Fibroblast of gingiva (primary cell): ENCODE results near the gene LMTK2.

Experiments used
- DNase-seq: peaks from one replicate; pipeline ENCODE4 v3.0.0-alpha.2; 2011; ENCODE audit warnings: low read depth

Gene LMTK2

DNA sequence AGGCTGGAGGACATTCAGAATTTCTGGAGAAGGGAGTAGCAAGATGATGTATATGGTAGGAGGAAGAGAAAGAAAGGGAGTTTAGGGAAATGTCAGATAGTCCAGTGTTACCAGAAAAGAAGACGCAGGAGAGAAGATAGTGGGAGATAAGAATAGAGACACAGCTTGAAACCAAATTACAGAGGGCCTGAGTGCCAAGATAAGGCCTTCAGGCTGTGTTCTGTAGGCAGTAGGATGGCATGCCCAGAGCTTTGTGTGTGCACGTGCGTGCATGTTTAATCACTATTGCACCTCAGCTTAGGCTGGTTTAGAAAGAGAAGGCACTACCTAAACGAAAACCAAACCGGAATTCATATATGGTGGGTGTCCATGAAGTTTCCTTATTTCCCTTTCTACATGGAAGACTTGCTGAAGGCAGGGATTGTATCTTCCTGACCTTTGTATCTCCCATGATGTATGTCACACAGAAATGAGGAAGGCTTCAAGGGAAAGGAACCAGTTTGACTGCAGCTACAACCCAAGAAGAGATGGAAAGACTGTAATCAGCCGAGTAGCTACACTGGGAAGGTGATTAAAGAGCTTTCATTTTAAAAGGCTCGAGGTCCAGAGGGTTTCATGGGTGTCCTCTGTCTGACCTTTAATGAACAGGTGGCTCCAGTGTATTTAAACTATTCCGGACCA, 68.7 kb downstream of the LMTK2 start:
- DNase-seq: no peak

DNA sequence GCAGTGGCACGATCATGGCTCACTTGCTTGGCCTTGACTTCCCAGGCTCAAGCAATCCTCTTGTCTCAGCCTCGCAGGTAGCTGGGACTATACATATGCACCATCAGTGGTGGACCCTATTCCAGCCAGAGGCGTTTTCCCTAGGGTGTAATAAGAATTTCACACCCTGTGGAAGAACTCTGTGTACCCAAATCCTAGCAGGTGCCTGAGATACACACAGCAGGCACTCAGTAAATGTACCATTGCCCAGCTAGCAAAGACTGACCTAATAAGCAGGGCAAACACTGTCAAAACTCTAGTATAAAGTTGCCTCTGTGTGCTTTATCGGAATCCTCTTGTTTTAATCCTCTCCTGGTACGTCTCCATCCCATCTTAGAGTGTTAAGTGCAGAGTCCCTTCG, 70.9 kb downstream of the LMTK2 start:
- DNase-seq: no peak

DNA sequence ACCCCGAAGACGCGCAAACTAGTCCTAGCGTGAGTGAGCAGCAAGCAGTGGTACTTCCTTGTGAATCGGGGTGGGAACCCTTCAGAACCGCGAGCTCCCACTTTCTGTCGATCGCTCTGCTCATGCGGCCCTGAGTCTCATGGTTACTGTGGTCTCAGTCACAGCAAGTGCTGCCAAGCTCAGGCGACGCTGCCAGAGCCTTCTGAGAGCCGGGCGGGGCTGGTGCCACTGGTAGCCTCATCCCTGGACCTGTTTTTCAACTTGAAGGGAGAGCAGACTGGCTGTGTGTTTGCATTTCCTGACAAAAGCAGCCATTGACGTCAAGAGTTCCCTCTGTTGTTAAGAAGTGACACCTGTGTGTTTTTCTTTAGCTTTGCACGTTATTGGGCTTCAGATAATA, 71.7 kb downstream of the LMTK2 start:
- no peak for DNase-seq

DNA sequence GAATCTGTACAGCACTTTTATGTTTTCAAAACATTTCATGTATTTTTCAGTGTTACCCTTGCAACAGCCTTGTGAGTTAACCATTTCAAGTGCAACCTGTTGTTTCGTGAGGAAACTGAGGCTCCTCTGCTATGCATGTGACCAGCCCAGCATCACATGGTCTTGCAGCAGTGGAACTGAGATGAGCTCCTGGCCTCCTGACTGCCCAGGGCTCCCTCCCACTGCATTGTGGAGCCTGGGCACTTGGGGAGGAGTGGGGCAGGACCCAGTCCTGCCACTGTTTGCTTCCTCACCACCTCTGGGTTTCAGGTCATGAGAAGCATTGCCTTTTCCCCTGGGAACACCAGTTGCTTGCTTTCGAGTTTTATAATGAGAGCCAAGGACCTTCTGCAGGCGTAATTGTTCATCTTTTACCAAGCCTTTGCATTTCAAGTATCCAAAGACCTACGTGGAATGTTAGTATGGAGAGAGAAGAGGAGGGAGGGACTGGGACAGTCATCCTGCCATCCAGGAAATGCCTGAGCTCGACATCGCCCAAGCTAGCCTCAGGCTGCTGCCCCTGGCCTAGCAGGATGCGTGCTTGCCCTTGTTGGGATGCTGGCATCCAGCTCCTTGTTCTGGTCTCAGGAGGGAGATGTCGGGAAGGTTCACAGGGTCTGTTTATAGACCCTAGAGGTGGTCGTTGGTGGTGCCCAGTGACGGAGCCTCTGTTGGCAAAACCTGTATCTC, 72.3 kb downstream of the LMTK2 start:
- no peak for DNase-seq

DNA sequence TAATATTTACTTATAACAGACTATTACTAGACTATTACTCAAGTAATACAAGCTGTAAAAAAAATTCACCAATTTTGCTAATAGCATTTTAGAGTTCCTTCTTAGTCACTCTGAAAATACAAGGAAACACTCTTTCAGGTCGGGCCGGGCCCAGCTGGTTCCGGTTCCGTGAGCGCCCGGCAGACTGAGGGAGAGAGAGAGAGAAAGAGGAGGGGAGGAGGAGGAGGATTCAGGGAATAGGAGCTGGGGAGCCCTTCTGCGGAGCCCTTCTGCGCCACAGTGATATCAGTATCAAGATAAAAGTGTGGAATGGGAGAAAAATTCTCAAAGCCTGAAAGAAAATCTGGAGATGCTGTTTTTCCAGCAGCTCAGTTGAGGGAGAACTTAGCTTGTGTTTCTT, 74.1 kb downstream of the LMTK2 start:
- DNase-seq: no peak

DNA sequence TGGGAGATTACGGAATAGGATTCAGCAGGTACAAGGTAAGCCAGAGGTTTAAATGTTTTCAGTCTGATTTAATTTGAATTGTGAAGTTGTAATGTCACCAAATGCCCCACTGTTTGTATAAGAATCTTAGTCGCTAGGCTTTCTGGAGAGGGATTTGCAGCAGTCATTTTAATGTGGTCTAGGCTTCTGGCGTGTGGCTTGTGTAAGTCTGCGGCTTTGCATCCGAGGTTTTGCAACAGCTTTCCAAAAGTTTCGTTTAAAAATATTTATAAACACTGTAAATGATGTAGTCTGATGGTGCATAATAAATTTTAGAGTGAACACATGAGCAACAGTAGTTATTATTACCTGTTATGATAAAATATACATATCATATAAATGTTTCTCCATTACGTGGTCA, 78.4 kb downstream of the LMTK2 start:
- DNase-seq: no peak

DNA sequence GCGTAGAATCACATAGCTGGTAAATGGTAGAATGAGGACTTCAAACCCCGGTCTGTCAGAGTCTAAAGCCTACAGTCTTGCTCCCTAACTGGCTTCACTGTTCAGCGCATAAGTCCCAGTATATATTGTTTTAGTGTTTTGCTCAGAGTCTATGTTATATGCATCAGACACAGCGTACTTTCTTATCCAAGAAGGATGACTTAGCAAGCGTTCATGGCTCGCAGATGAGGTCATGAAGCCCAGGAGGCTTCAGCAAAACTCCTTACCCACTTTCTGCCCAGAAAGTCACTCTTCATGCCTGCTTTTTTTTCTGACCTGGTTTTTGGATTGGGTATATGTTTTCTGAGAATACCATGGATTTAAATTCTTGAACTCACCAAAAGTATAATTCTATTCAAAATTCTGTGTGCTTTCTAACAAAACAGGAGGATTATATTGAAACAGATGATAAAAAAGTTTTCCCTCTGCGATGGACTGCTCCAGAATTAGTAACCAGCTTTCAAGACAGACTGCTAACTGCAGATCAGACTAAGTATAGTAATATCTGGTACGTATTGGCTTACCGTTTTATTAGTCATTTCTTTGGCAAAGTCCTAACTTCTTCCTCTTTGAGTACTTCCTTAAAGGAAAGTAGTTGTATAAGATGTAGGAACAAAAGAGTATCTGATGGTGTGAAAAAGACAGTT, 79.9 kb downstream of the LMTK2 start:
- peak; percentile 32 for DNase-seq

DNA sequence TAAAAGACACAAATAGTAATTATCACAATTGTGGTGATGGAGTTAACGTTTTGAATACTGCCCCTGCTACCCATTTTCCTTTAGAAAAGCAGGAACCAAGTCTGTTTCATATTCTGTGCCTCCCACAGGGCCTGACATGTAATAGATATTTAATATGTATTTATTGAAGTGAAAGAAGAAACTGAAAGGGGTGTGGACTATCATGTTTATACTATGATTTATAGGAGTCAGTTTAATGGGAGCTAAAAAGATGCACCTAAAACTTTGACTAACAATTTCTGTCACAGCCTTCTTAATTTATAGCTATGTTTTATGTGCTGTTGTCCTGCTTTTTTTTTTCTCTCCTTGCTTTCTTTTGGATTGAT, 80.5 kb downstream of the LMTK2 start:
- no peak for DNase-seq

DNA sequence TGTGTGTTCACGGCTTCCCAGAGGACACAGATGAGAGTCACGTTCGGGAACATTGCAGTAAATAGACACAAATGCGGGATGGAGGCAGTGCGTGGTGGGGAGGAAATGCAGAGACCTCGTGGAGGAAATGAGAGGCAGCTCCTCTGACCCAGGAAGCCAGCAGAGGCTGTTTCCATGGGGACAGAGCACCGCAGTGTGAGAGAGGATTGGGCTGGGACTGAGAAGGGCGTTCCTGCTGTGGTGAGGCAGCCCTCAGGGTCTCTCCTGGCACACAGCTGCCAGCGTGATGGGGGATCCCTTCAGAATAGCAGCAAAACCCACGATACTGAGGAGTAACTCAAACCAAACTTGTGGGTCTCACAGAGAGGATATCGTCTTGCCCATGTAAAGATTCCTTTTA, 82.9 kb downstream of the LMTK2 start:
- no peak for DNase-seq

DNA sequence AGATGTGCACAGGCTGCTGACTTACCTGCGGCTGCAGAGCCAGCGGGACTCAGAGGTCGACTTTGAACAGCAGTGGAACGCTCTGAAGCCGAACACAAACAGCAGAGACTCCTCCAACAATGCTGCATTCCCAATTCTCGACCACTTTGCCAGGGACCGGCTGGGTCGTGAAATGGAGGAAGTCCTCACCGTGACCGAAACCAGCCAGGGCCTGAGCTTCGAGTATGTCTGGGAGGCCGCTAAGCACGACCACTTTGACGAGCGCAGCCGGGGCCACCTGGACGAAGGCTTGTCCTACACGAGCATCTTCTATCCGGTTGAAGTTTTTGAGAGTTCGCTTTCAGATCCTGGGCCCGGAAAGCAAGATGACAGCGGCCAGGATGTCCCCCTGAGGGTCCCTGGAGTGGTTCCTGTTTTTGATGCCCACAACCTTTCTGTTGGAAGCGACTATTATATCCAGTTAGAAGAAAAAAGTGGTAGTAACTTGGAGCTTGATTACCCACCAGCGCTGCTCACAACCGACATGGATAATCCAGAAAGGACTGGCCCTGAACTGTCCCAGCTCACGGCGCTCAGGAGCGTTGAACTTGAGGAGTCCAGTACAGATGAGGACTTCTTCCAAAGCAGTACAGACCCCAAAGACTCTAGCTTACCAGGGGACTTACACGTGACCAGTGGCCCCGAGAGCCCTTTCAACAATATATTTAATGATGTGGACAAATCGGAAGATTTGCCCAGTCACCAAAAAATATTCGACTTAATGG, 85.2 kb downstream of the LMTK2 start:
- DNase-seq: no peak

DNA sequence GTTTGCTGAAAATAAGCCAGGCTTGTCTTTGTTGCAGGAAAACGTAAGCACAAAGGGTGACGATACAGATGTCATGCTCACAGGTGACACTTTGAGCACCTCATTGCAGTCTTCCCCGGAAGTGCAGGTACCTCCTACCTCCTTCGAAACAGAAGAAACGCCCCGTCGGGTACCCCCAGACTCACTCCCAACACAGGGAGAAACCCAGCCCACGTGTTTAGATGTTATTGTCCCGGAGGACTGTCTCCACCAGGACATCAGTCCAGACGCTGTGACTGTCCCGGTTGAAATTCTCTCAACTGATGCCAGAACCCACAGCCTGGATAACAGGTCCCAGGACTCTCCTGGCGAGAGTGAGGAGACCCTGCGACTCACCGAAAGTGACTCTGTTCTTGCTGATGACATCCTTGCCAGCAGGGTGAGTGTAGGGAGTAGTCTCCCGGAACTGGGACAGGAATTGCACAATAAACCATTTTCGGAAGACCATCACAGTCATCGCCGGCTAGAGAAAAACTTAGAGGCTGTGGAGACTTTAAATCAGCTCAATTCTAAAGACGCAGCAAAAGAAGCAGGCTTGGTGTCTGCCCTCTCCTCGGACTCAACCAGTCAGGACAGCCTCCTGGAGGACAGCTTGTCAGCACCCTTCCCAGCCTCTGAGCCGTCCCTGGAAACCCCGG, 86.3 kb downstream of the LMTK2 start:
- DNase-seq: no peak

DNA sequence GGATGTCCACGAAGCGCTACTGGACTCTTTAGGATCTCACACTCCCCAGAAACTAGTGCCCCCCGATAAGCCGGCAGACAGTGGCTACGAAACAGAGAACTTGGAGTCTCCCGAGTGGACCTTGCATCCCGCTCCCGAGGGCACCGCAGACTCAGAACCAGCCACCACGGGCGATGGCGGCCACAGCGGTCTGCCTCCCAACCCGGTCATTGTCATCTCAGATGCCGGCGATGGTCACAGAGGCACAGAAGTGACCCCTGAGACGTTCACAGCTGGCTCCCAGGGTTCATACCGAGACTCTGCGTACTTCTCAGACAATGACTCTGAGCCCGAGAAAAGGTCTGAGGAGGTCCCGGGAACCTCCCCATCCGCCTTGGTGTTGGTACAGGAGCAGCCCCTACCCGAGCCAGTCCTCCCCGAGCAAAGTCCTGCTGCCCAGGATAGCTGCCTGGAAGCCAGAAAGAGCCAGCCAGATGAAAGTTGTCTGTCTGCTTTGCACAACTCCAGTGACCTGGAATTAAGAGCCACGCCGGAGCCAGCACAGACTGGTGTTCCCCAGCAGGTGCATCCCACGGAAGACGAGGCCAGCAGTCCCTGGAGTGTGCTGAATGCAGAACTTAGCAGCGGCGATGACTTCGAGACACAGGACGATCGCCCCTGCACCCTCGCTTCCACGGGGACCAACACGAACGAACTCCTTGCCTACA, 87.0 kb downstream of the LMTK2 start:
- no peak for DNase-seq

DNA sequence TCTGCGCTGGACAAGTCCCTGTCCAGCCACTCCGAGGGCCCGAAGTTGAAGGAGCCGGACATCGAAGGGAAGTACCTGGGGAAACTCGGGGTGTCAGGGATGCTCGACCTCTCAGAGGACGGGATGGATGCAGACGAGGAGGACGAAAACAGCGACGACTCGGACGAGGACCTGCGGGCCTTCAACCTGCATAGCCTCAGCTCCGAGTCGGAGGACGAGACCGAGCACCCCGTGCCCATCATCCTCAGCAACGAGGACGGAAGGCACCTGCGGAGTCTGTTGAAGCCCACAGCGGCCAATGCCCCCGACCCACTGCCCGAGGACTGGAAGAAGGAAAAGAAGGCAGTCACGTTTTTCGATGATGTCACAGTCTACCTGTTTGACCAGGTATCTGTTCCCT, 87.5 kb downstream of the LMTK2 start:
- no peak for DNase-seq

DNA sequence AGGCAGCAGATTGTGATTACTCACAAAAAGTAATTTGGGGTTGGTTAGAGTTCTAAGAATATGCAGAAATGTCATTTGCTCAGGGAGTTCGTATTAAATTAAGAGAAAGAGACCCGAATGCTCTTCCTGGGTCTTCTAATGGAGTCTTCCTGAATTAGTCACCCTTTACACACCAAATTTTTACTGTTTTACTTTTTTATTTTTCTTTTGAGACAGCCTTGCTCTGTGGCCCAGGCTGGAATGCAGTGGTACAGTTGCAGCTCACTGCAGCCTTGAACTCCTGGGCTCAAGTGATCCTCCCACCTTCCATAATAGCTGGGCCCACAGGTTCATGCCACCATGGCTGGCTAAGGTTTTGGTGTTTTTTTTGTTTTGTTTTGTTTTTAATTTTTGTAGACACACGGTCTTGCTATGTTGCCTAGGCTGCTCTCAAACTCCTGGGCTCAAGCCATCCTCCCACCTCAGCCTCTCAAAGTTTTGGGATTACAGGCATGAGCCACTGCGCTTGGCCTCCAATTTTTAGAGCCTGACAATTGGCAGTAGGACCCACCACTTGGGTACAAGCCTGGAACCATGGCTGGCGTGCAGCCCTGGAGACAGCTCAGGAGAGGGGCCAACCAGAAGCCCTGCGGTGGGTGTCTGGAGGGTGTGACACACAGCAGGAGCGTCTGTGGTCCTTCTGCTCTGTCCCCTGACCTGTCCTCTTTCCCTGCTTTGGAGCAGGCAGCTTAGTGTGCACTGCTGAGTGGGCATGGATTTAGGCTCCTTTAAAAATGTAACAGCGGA, 88.2 kb downstream of the LMTK2 start:
- no peak for DNase-seq

DNA sequence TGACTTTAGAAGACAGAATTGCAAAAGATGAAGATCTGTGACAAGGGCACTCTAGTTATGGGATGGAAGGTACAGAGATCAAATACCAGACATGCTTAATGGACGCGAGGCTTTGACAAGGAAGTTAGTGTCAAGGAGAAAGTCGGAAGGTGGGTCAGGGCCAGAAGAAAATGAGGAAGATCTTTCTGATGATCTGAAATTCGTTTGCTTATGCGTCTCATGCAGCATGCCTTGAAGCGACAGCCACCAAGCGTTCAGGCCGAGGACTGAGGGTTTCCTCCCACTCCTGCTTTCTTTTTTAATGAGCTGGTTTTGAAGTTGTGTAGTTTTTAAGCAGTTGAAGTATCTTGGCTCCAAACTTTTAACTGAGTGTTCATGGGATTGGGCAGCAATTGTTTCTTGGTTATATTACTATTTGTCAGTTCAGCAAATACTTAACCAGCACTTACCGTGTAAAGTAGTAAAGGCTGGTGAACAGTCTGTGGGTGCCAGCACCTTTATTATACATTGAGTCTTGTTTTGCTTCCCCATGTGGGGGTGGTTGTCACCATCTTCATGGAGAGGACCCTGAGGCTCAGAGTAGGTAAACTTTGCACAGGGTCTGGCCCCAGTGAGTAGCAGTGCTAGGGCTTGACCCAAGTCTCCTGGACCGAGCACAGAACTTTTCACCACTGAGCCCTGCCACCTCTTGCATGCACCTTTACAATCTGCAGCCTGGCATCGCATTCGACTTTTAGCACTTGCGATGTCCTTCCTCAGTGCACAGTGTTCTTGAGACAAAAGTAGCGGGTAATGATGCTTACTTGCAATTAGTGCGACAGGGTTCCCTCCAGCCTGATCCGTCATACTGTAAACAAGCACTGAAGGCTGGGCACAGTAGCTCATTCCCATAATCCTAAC, 90.3 kb downstream of the LMTK2 start:
- DNase-seq: no peak

DNA sequence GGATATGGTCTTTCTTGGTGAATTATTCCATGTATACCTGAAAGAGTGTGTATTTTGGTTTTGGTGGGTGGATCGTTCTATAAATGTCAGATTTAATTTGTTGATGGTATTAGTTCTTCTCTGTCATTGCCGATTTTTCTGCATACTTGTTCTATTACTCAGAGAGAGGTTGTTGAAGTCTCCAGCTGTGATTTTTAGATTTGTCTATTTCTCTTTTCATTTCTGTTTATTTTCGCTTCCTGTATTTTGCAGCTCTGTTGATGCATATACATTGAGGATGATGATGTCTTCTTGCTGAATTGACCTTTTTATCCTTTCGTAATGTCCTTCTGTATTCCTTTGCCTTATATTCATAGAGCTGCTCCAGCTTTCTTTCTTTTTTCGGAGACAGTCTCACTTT, 92.5 kb downstream of the LMTK2 start:
- no peak for DNase-seq

DNA sequence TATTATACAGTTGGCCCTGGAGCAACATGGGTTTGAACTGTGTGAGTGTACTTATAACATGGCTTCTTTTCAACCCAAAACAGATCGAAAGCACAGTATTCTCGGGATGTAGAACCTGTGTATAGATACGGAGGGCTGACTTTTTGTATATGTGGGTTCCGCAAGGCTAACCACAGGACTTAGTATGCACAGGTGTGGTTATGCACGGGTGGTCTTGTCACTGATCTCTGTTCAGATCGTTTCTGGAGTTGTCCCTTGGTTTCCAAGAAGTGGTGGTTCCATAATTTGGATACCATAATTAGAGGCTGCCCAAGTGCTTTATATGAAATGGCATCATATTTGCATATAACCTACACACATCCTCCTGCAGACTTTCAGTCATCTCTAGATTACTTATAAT, 93.7 kb downstream of the LMTK2 start:
- no peak for DNase-seq

DNA sequence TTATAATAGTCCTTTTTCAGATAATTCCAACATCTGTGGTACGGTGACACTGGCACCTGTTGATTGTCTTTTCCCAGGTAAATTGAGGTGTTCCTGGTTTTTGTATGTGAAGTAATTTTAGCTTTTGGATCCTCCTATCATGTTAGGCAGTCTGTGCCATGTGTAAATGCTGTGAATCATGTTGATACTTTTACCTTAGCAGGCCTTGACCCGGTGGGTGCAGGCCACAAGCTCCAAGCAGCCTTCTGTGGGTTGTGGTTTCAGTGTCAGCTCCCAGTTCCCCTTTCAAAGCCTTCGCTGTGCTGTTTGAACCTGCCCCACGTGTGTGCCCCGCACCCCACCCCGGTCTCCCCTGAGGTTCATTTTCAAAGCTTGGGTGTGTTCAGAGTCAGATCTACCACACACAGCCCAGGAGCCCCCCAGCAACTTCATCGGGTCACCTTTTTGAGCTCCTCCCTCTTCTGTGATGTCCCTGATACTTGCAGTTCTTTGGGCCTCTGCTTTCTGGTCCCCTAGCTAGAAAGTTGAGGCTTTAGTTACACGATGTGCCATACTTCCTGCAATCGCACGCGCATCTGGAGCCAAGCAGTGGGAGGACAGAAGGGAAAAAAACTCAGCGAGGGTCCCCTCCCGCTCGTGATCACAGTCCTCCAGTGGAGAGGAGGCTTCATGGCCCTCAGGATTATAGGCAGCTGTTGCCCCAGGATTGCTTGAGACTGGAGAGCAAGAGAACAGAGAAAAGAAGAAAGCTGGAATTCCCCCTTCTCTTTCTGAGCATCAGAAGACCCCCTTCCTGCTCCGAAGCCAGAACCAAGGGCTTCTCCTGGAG, 95.9 kb downstream of the LMTK2 start:
- no peak for DNase-seq
